Endothelial cell of umbilical vein (primary cell): ENCODE measurements around the gene DHRS1. TPM values are rescaled to one million over a fixed set of nuclear protein-coding genes. Genes with fewer than 3 reads are reported as not detected.

ENCODE experiments used
- BruUV-seq: library from RNA; stranded (reverse); fragments of 400-500 nt; replicated peaks from 2 replicates; lab custom pipeline; 2021; lab: Mats Ljungman, UMichigan
- CTCF ChIA-PET: fragments of 300-600, 350-600 bp; sonication (Branson Sonifier 250); formaldehyde crosslinking; loops from one replicate; lab custom pipeline; 2021; ENCODE audit warnings: antibody characterized with exemption, inconsistent platforms; lab: Charles Lee
- POLR2A ChIA-PET: fragments of 300-600, 350-600 bp; sonication (Branson Sonifier 250); formaldehyde crosslinking; loops from one replicate; lab custom pipeline; 2021; ENCODE audit warnings: antibody characterized with exemption, inconsistent platforms; lab: Charles Lee
- DNase-seq: peaks from one replicate; pipeline ENCODE4 v3.0.0-alpha.2; 2011; ENCODE audit warnings: low read depth, low spot score
- FAIRE-seq: peaks from 2 replicates; lab custom pipeline; 2011; peaks lifted over from hg19 to GRCh38; lab: Jason Lieb, UNC
- H2AFZ ChIP-seq: 2 replicates; pipeline ENCODE4 v1.6.0; 2012; ENCODE audit warnings: low read depth, low read length, control low read depth, inconsistent platforms
- H3K27ac ChIP-seq: 2 replicates; pipeline ENCODE4 v1.5.1; 2011; ENCODE audit warnings: low read depth, mild to moderate bottlenecking, control low read depth, low read length, moderate library complexity; ENCODE audit not compliant: insufficient read depth
- H3K27me3 ChIP-seq, 2 experiments: 2 replicates each; pipeline versions ENCODE4 v1.6.0 to v1.6.1; 2011; ENCODE audit warnings: low read length in 2 of 2, mixed read lengths in 1 of 2; ENCODE audit not compliant: control insufficient read depth in 2 of 2, insufficient read depth in 2 of 2
- H3K36me3 ChIP-seq, 2 experiments: 2 replicates in 1 of 2; 3 replicates in 1 of 2; pipeline ENCODE4 v1.5.1; 2011; ENCODE audit warnings: low read length in 2 of 2, mild to moderate bottlenecking in 1 of 2, moderate library complexity in 1 of 2; ENCODE audit not compliant: control insufficient read depth in 2 of 2, insufficient read depth in 2 of 2; ENCODE audit errors: extremely low read depth in 1 of 2
- H3K4me1 ChIP-seq: 3 replicates; pipeline ENCODE4 v1.5.1; 2011; ENCODE audit warnings: mild to moderate bottlenecking, low read length; ENCODE audit not compliant: control insufficient read depth, insufficient read depth; ENCODE audit errors: extremely low read depth
- H3K4me2 ChIP-seq: 2 replicates; pipeline ENCODE4 v1.6.1; 2011; ENCODE audit warnings: low read length, control low read depth, mixed read lengths; ENCODE audit not compliant: insufficient read depth
- H3K4me3 ChIP-seq, 3 experiments: fragments of 200-600 bp in 1 of 3; sonication (generic), shearing (Covaris generic) in 1 of 3; replicated peaks in 1 of 3; 2 replicates each; pipeline ENCODE4 v1.5.1; 2011 to 2016; ENCODE audit warnings: control low read depth in 3 of 3, low read length in 3 of 3, mild to moderate bottlenecking in 2 of 3, inconsistent platforms in 1 of 3, low read depth in 1 of 3, moderate library complexity in 1 of 3; ENCODE audit not compliant: insufficient read depth in 1 of 3
- H3K79me2 ChIP-seq: 2 replicates; pipeline ENCODE4 v1.6.0; 2012; ENCODE audit warnings: low read length, inconsistent platforms; ENCODE audit not compliant: control insufficient read depth, insufficient read depth
- H3K9ac ChIP-seq: replicated peaks from 2 replicates; pipeline ENCODE3; 2011; ENCODE audit warnings: low read length, control low read depth; ENCODE audit not compliant: insufficient read depth; ENCODE audit errors: extremely low read depth
- H3K9me1 ChIP-seq: replicated peaks from 3 replicates; pipeline ENCODE4 v1.6.0; 2011; ENCODE audit warnings: mild to moderate bottlenecking, low read length; ENCODE audit not compliant: control insufficient read depth, insufficient read depth; ENCODE audit errors: extremely low read depth
- H3K9me3 ChIP-seq: replicated peaks from 2 replicates; pipeline ENCODE4 v1.5.1; 2012; ENCODE audit warnings: low read length, inconsistent platforms; ENCODE audit not compliant: control insufficient read depth, insufficient read depth
- H4K20me1 ChIP-seq: replicated peaks from 2 replicates; pipeline ENCODE3; 2011; ENCODE audit warnings: mild to moderate bottlenecking, low read length; ENCODE audit not compliant: control insufficient read depth, insufficient read depth; ENCODE audit errors: extremely low read depth
- MYC ChIP-seq: IDR thresholded peaks from one replicate; pipeline ENCODE4 v1.6.1; 2011; ENCODE audit warnings: mild to moderate bottlenecking, low read depth, low read length
- dilution Hi-C: fragments of 300-500 bp; cut with MboI; formaldehyde crosslinking; loops from one replicate; pipeline ENCODE4 v1.15.0; 2019; ENCODE audit warnings: low sequenced_read_pairs; ENCODE audit not compliant: extremely low pct_ligation_motif_present
- intact Hi-C: fragments of 100-400 bp; cut with micrococcal nuclease; formaldehyde crosslinking; loops from one replicate; pipeline ENCODE4 v1.10.0; 2022
- polyA plus RNA-seq, 4 experiments: library from polyadenylated mRNA; depleted of rRNA in 3 of 4; stranded (reverse) in 3 of 4; unstranded in 1 of 4; fragments of >200 nt; gene quantifications; 2 replicates each; pipeline versions ENCODE4 v1.2.1 to v1.2.3, GENCODE V29; 2011 to 2012; ENCODE audit warnings: missing spikeins in 1 of 4
- total RNA-seq: library from RNA; stranded (reverse); gene quantifications from 2 replicates; pipeline ENCODE4 v1.2.3, GENCODE V29; 2021
- TF ChIP-seq, protein P1 (sequence below), 2 donors: IDR thresholded peaks; 1 replicate in 1 of 2; 2 replicates in 1 of 2; pipeline ENCODE4 v1.5.1; 2011; ENCODE audit warnings: low read length in 2 of 2, mild to moderate bottlenecking in 2 of 2, moderate library complexity in 2 of 2, control low read depth in 1 of 2, inconsistent platforms in 1 of 2, low read depth in 1 of 2; ENCODE audit not compliant: insufficient read depth in 1 of 2; ENCODE audit errors: extremely low read depth in 1 of 2

DHRS1 gene
- total and polyA plus RNA-seq, 2 donors (not counting 3 experiments of a cell fraction or from before 2014, with no cell fraction given): 18.0 to 69.5 TPM

DNA sequence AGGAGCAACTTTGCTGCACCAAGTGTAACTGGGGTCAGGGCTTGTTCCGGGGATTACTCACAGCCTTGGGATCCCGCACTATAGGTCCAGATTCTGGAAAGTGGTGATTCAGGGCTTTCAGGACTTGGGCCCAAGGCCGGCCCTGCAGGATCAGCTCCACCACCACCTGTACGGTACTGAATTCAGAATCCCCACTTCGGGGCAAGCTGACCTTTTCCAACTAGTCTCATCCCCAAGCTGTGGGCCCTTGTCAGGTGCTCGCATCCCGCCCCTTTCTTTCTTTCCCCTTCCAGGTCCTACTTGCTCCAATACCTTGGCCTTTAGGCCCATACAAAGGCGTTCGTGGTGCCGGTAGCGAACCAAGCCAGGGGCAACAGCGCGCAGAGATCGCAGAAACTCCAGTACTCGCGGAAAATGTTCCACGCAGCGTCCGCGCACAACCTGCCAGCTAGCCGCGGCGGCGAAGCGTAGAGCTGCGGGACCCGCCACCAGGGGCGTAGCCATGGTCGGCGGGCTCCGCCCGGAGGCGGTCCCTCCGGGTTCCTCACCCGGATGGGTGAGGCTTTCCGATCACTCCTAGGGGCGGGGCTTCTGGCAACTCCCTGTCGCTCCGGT, 57.6 kb downstream of the DHRS1 start:
- dilution Hi-C loops (no loop called here), intact Hi-C loops (loop anchor here (1.0 to 2.0 kb wide), 10 partner anchors 10 to 228 kb away; partner anchors contain the start of genes GMPR2, IPO4, MDP1 and NEDD8)
- Histone ChIP-seq H3K9me1 (no peaks in the 10 kb centered on the region), H3K4me2 (peak overlapping the region; percentile 84), H3K9ac (peak overlapping the region; percentile 96), H3K27me3 (no peaks in the 10 kb centered on the region), H2AFZ (peak overlapping the region; percentile 35), H4K20me1 (no peaks in the 10 kb centered on the region), H3K4me3 (peak overlapping the region; percentile 31 to 67 (median 57)), H3K36me3 (peaks cover 5 to 26% of the 10 kb centered on the region in 2 experiments), H3K9me3 (no peaks in the 10 kb centered on the region), H3K79me2 (peaks cover 22% of the 10 kb centered on the region), H3K27ac (peak overlapping the region; percentile 98), H3K4me1 (peaks cover 30% of the 10 kb centered on the region)
- ChIA-PET CTCF (interaction anchor here (0.7 to 13.0 kb wide), 26 partner anchors 9 to 195 kb away, joined by 3 to 199 read pairs (median 9); partner anchors contain the start of genes CHMP4A, CIDEB, DHRS1 and EMC9), POLR2A (interaction anchor here (0.6 to 2.3 kb wide), 16 partner anchors 9 to 1231 kb away, joined by 3 to 19 read pairs (median 6); partner anchors contain the start of genes CHMP4A, DHRS1, EMC9 and GMPR2)
- TF ChIP-seq, protein P1, sequence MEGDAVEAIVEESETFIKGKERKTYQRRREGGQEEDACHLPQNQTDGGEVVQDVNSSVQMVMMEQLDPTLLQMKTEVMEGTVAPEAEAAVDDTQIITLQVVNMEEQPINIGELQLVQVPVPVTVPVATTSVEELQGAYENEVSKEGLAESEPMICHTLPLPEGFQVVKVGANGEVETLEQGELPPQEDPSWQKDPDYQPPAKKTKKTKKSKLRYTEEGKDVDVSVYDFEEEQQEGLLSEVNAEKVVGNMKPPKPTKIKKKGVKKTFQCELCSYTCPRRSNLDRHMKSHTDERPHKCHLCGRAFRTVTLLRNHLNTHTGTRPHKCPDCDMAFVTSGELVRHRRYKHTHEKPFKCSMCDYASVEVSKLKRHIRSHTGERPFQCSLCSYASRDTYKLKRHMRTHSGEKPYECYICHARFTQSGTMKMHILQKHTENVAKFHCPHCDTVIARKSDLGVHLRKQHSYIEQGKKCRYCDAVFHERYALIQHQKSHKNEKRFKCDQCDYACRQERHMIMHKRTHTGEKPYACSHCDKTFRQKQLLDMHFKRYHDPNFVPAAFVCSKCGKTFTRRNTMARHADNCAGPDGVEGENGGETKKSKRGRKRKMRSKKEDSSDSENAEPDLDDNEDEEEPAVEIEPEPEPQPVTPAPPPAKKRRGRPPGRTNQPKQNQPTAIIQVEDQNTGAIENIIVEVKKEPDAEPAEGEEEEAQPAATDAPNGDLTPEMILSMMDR (IDR thresholded peaks at IDR 0.05; ENCODE audit: extremely low read depth in 1 of 2, insufficient read depth in 1 of 2, low read depth in 1 of 2, low read length in 2 of 2): peak; percentile 16 to 75
- no peak for TF ChIP-seq MYC
- TSS peak; percentile 44 for BruUV-seq
- DNase-seq (no peak), FAIRE-seq (no peak)

Other genes with a start within 250 kb of the DHRS1 start
Only the 30 nearest of the 34 such genes appear.
- 32.1 and 38.5 TPM in 2 replicates for gene DCAF11, start 185.0 kb downstream of the DHRS1 start, total RNA-seq
- gene DCAF11, start 185.0 kb downstream of the DHRS1 start, polyA plus RNA-seq: 33.8 and 37.3 TPM in 2 replicates
- 0.62 and 0.71 TPM in 2 replicates for gene NRL, start 184.8 kb downstream of the DHRS1 start, total RNA-seq
- gene NRL, start 184.8 kb downstream of the DHRS1 start, polyA plus RNA-seq: 1.1 and 1.9 TPM in 2 replicates
- not detected in 2 replicates for gene FITM1, start 169.1 kb downstream of the DHRS1 start, total RNA-seq
- 0.54 and 0.81 TPM in 2 replicates for gene FITM1, start 169.1 kb downstream of the DHRS1 start, polyA plus RNA-seq
- 120 and 135 TPM in 2 replicates for gene PSME1, start 163.6 kb downstream of the DHRS1 start, total RNA-seq
- gene PSME1, start 163.6 kb downstream of the DHRS1 start, polyA plus RNA-seq: 68.1 and 98.1 TPM in 2 replicates
- 19.0 and 21.8 TPM in 2 replicates for gene EMC9, start 158.2 kb downstream of the DHRS1 start, total RNA-seq
- gene EMC9, start 158.2 kb downstream of the DHRS1 start, polyA plus RNA-seq: 31.8 and 38.0 TPM in 2 replicates
- gene PSME2, start 153.2 kb downstream of the DHRS1 start, total RNA-seq: 107 and 126 TPM in 2 replicates
- 66.5 and 69.8 TPM in 2 replicates for gene PSME2, start 153.2 kb downstream of the DHRS1 start, polyA plus RNA-seq
- 66.5 and 69.7 TPM in 2 replicates for gene RNF31, start 152.3 kb downstream of the DHRS1 start, total RNA-seq
- 32.3 TPM in 2 replicates for gene RNF31, start 152.3 kb downstream of the DHRS1 start, polyA plus RNA-seq
- gene IRF9, start 138.5 kb downstream of the DHRS1 start, total RNA-seq: 33.2 and 46.1 TPM in 2 replicates
- gene IRF9, start 138.5 kb downstream of the DHRS1 start, polyA plus RNA-seq: 44.6 and 55.3 TPM in 2 replicates
- gene REC8, start 127.7 kb downstream of the DHRS1 start, total RNA-seq: 29.6 and 33.6 TPM in 2 replicates
- 8.7 and 12.5 TPM in 2 replicates for gene REC8, start 127.7 kb downstream of the DHRS1 start, polyA plus RNA-seq
- 52.6 and 66.5 TPM in 2 replicates for gene IPO4, start 111.0 kb downstream of the DHRS1 start, total RNA-seq
- 24.6 and 27.6 TPM in 2 replicates for gene IPO4, start 111.0 kb downstream of the DHRS1 start, polyA plus RNA-seq
- gene TM9SF1, start 104.3 kb downstream of the DHRS1 start, total RNA-seq: 58.5 and 60.7 TPM in 2 replicates
- 64.4 and 71.5 TPM in 2 replicates for gene TM9SF1, start 104.3 kb downstream of the DHRS1 start, polyA plus RNA-seq
- 0.42 and 0.74 TPM in 2 replicates for gene TSSK4, start 94.1 kb downstream of the DHRS1 start, total RNA-seq
- 0.10 TPM in 1 of 2 replicates, not detected in the other for gene TSSK4, start 94.1 kb downstream of the DHRS1 start, polyA plus RNA-seq
- 39.7 and 40.9 TPM in 2 replicates for gene CHMP4A, start 86.3 kb downstream of the DHRS1 start, total RNA-seq
- 32.6 and 46.4 TPM in 2 replicates for gene CHMP4A, start 86.3 kb downstream of the DHRS1 start, polyA plus RNA-seq
- 8.1 and 9.9 TPM in 2 replicates for gene MDP1, start 83.7 kb downstream of the DHRS1 start, total RNA-seq
- 21.4 and 22.7 TPM in 2 replicates for gene MDP1, start 83.7 kb downstream of the DHRS1 start, polyA plus RNA-seq
- 243 and 261 TPM in 2 replicates for gene NEDD8, start 67.4 kb downstream of the DHRS1 start, total RNA-seq
- 316 and 329 TPM in 2 replicates for gene NEDD8, start 67.4 kb downstream of the DHRS1 start, polyA plus RNA-seq
- gene GMPR2, start 66.9 kb downstream of the DHRS1 start, total RNA-seq: 58.1 and 62.4 TPM in 2 replicates
- 50.0 and 61.8 TPM in 2 replicates for gene GMPR2, start 66.9 kb downstream of the DHRS1 start, polyA plus RNA-seq
- gene TINF2, start 57.2 kb downstream of the DHRS1 start, total RNA-seq: 53.7 and 58.5 TPM in 2 replicates
- gene TINF2, start 57.2 kb downstream of the DHRS1 start, polyA plus RNA-seq: 34.4 and 44.2 TPM in 2 replicates
- 3.4 and 3.9 TPM in 2 replicates for gene TGM1, start 36.6 kb downstream of the DHRS1 start, total RNA-seq
- gene TGM1, start 36.6 kb downstream of the DHRS1 start, polyA plus RNA-seq: 1.0 and 2.1 TPM in 2 replicates
- 29.3 and 29.5 TPM in 2 replicates for gene RABGGTA, start 28.2 kb downstream of the DHRS1 start, total RNA-seq
- gene RABGGTA, start 28.2 kb downstream of the DHRS1 start, polyA plus RNA-seq: 80.1 and 102 TPM in 2 replicates
- 30.9 and 31.0 TPM in 2 replicates for gene NOP9, start 70 bp upstream of the DHRS1 start, total RNA-seq
- 16.2 and 16.3 TPM in 2 replicates for gene NOP9, start 70 bp upstream of the DHRS1 start, polyA plus RNA-seq
- gene CIDEB, start 8.2 kb upstream of the DHRS1 start, total RNA-seq: 4.6 and 5.2 TPM in 2 replicates
- gene CIDEB, start 8.2 kb upstream of the DHRS1 start, polyA plus RNA-seq: 7.2 and 14.9 TPM in 2 replicates
- gene LTB4R2, start 10.4 kb upstream of the DHRS1 start, total RNA-seq: 9.1 and 13.1 TPM in 2 replicates
- 5.5 and 7.6 TPM in 2 replicates for gene LTB4R2, start 10.4 kb upstream of the DHRS1 start, polyA plus RNA-seq
- gene LTB4R, start 11.7 kb upstream of the DHRS1 start, total RNA-seq: 6.2 and 10.5 TPM in 2 replicates
- gene LTB4R, start 11.7 kb upstream of the DHRS1 start, polyA plus RNA-seq: 9.1 and 11.7 TPM in 2 replicates
- 84.0 and 87.0 TPM in 2 replicates for gene ADCY4, start 35.3 kb upstream of the DHRS1 start, total RNA-seq
- gene ADCY4, start 35.3 kb upstream of the DHRS1 start, polyA plus RNA-seq: 81.6 and 101 TPM in 2 replicates
- 5.1 and 9.0 TPM in 2 replicates for gene RIPK3, start 40.2 kb upstream of the DHRS1 start, total RNA-seq
- 2.4 and 3.1 TPM in 2 replicates for gene RIPK3, start 40.2 kb upstream of the DHRS1 start, polyA plus RNA-seq
- 88.1 and 88.5 TPM in 2 replicates for gene NFATC4, start 68.4 kb upstream of the DHRS1 start, total RNA-seq
- 79.5 and 94.8 TPM in 2 replicates for gene NFATC4, start 68.4 kb upstream of the DHRS1 start, polyA plus RNA-seq
- gene NYNRIN, start 99.2 kb upstream of the DHRS1 start, total RNA-seq: 42.8 and 45.1 TPM in 2 replicates
- 37.2 and 38.8 TPM in 2 replicates for gene NYNRIN, start 99.2 kb upstream of the DHRS1 start, polyA plus RNA-seq
- 5.0 and 8.6 TPM in 2 replicates for gene CBLN3, start 129.9 kb upstream of the DHRS1 start, total RNA-seq
- 7.8 and 7.9 TPM in 2 replicates for gene CBLN3, start 129.9 kb upstream of the DHRS1 start, polyA plus RNA-seq
- 63.3 and 66.7 TPM in 2 replicates for gene KHNYN, start 130.2 kb upstream of the DHRS1 start, total RNA-seq
- gene KHNYN, start 130.2 kb upstream of the DHRS1 start, polyA plus RNA-seq: 25.2 and 25.4 TPM in 2 replicates
- gene SDR39U1, start 143.0 kb upstream of the DHRS1 start, total RNA-seq: 38.6 and 40.2 TPM in 2 replicates
- 72.6 and 89.8 TPM in 2 replicates for gene SDR39U1, start 143.0 kb upstream of the DHRS1 start, polyA plus RNA-seq